ENCODE measurements around the gene IER3.

GRCh38 chr6:30781743-30782424, 37.5 kb upstream of the IER3 start:
- TF ChIP-seq RBM14 (IDR thresholded peaks at IDR 0.05; ENCODE audit: borderline replicate concordance, insufficient read depth, low read depth, low read length) (no peak), ARID3B (CRISPR knock-in tag; IDR thresholded peaks at IDR 0.05; ENCODE audit: borderline replicate concordance) (no peak), TARDBP (IDR thresholded peaks at IDR 0.05) (0 out of 2 replicates have a peak, but pooled peaks have one; percentile 70), RBFOX2 (IDR thresholded peaks at IDR 0.05; ENCODE audit: low read depth, low read length) (peak; percentile 45; the same call in 1 of the 2 replicates), TBP (optimal IDR thresholded peaks at IDR 0.05; ENCODE audit: low read depth, low read length) (peak; percentile 72), ZNF239 (CRISPR knock-in tag; IDR thresholded peaks at IDR 0.05) (peak; percentile 84), AFF4 (CRISPR knock-in tag; IDR thresholded peaks at IDR 0.05) (peak; percentile 63; the same call in 1 of the 2 replicates), CBX5 (IDR thresholded peaks at IDR 0.05; ENCODE audit: borderline replicate concordance, low read depth) (no peak), FOXO4 (CRISPR knock-in tag; IDR thresholded peaks at IDR 0.05) (no peak), DPF2 (IDR thresholded peaks at IDR 0.05) (peak; percentile 94), EZH2 (IDR thresholded peaks at IDR 0.05; ENCODE audit: borderline replicate concordance, low read depth, low read length) (no peak), SMAD3 (CRISPR knock-in tag; conservative IDR thresholded peaks at IDR 0.05) (peak; percentile 91), STAG1 (CRISPR knock-in tag; IDR thresholded peaks at IDR 0.05; ENCODE audit: borderline replicate concordance) (no peak), GABPA (tag; conservative IDR thresholded peaks at IDR 0.05; ENCODE audit: low read depth) (peak; percentile 88)
